HG02642 (cell line): ENCODE measurements around the gene P2RY14.

Experiments used
- ATAC-seq: cut with Tn5 transposase; IDR thresholded peaks from one replicate; pipeline ENCODE4 v1.9.1; 2021; ENCODE audit warnings: mild to moderate bottlenecking; ENCODE audit not compliant: unreplicated experiment, poor library complexity

P2RY14 gene

GRCh38 chr3:151196434-151196833 is 81.9 kb downstream of the P2RY14 start:
- no peak for ATAC-seq

DNA sequence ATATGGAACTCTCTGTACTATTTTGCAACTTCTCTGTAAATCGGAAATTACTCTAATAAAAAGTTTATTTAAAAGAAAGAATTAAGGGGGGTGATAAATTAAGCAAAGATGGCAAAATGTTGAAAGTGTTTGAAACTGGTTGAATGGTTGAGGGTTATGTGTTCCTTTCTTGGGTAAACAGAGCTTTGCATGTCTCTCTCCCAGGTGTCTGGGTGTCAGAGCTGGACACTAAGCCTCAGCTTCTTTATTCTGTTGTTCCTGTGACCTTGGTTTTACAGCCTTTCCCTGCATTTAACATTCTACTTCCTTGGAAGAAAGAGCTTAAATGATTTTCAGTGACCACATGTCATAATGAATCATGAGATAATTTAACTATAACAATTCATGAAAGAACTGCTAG is 82.5 kb downstream of the P2RY14 start:
- ATAC-seq: no peak

- no peak for ATAC-seq
Measured at GRCh38 chr3:151192545-151192944, 85.8 kb downstream of the P2RY14 start.

DNA sequence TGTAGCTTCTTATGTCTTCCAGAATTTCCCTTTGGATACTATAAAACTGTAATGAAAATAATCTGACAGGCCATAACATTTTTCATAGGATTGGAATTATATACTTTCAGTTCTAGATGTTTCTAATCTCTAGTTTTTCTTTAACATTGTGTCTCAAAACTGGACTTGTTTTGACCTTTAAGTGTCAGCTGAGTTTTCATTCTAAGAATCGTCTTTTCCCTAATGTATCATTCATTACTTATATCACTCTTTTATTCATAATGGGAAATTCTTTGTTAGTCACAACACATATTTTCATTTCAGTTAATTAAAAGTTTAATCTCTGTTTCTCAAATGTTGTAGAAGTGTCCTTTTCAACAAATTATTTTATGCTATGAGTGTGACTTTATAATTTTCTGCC is 87.2 kb downstream of the P2RY14 start:
- ATAC-seq: no peak

GRCh38 chr3:151183265-151183671 is 95.1 kb downstream of the P2RY14 start:
- no peak for ATAC-seq

DNA sequence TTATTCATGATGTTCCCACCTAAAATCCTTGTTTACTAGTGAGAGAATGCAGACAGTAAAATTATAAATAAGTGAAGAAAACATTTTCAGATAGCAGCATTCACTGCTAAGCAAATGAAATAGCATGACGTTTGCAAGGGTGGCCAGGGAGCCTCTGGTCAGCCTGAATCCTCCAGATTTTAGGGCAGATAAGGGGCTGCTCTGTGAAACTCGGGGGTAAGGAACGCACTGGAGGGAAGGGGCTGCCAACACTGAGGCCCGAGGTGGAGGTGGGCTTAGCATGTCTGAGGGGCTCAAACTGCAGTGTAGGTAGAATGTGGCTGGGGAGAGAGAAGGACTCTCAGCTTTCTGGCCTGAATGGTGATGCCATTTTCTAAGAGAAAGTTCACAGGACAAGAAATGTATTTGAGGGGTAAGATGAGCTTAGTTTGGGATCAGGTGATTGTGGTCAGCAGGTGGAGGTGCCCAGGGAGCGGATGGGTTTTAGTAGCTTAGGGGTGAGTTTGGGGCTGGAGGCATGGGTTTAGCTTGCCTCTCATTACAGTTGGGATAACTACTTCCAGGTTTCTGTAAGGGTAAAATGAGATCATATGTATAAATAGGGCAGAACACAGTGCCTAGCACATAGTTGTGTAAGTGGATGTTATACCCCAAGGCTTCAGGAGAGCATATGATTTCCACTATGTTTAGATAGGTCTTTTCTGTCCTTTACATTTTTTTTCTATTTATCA is 95.8 kb downstream of the P2RY14 start:
- no peak for ATAC-seq

DNA sequence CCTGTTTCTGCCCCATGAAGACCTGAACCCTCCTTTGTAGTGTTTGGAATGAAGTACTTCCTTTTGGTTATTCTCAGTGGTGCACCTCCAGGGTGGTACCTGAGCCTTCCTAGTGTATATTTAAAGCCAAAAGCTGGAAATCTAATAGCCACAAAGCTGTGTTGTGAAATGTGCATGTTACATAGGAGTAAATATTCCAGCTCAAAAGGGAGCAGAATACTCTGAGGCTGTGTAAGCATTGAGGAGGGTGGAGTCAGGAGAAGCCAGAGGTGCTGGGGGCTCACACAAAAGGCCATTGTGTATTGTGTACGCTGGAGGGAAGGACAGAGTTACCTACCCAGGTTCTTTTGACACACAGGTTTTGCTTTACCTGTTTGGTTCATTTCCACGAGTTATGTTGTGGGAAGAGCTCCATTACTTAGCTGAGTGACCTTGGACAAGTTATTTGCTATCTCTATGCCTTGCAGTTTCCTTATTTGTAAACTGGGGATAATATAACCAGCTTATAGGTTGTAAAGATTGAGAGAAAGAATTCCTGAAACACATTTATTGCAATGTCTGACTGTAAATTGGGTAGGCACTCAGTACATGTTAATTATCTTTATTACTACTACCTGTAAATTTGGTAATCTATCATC is 100.0 kb downstream of the P2RY14 start:
- no peak for ATAC-seq

- no peak for ATAC-seq
Measured at GRCh38 chr3:151175952-151176351, 102.4 kb downstream of the P2RY14 start.

DNA sequence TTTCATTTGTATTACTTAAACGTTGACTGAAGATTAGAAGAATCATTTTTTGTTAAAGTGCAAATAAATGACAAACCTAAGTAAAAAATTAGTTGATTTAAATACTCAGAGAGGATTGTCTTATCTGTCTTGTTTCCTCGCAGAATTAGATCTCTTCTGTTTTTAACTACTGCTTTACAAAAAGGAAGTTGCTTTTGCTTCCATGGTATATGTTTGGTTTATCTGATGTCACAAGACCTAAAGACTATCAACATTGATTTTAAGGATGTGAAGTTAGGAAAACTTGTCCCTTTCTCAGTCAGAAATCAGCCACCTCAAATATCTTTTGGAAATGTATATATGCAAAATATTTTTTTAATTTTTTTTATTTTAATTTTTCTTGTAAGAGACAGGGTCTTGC is 104.0 kb downstream of the P2RY14 start:
- ATAC-seq: no peak

DNA sequence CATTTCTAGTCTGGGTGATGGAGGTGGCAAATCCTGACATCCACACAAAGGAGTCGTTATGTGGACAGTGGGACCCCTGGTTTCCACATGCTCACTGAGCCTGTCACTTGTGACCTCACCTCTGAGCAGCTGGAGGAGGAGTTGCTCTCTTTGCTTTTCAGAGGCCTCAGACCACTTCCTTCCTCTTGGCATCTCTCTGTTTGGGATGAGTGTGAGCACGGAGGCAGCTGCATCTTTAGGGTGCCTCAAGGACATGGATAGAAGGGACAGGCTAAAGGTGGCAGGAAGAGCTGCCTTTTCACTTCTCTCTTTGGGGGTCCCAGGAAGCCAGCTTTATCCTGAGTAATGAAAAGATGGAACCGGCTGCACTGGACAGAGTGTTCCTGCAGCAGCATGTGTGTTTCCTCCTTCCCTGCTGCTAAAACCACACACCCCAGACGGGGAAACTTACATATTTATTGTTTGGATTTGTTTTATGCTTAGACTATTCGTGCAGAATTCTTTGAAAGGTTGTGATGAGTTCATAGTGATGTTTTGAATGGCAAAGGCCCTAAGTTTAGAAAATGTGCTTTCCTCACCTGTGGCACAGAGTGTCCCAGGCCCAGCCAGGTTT is 107.1 kb downstream of the P2RY14 start:
- peak; percentile 66 for ATAC-seq

- peak; percentile 40 for ATAC-seq
Measured at GRCh38 chr3:151169948-151170679, 108.2 kb downstream of the P2RY14 start.

DNA sequence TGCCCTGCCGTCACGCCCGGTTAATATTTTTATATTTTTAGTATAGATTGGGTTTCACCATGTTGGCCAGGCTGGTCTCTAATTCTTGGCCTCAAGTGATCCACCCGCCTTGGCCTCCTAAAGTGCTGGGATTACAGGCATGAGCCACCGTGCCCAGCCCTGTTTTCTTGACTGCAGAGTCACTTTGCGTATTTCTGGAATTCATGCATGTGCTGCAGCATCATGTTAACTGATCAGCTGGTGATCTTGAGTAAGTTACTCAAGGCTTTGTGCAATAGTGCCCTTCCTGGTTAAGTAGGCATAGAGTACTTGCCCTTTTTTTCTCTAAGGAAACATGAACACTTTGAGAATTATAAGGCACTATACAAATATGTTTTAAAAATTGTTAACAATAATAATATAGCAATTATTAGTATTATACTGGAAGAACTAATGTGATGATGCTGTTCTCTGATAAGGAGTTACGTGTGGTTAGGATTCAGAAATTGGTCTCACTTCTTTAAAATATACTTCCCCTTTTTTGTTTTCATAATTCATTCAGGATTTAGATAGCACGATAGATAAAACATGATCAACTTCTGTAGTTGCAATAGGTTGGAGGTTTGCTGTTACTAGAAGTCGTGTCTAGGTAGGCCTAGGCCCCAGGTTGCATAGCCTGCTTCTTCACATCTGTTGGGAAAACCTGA is 108.9 kb downstream of the P2RY14 start:
- peak; percentile 42 for ATAC-seq

DNA sequence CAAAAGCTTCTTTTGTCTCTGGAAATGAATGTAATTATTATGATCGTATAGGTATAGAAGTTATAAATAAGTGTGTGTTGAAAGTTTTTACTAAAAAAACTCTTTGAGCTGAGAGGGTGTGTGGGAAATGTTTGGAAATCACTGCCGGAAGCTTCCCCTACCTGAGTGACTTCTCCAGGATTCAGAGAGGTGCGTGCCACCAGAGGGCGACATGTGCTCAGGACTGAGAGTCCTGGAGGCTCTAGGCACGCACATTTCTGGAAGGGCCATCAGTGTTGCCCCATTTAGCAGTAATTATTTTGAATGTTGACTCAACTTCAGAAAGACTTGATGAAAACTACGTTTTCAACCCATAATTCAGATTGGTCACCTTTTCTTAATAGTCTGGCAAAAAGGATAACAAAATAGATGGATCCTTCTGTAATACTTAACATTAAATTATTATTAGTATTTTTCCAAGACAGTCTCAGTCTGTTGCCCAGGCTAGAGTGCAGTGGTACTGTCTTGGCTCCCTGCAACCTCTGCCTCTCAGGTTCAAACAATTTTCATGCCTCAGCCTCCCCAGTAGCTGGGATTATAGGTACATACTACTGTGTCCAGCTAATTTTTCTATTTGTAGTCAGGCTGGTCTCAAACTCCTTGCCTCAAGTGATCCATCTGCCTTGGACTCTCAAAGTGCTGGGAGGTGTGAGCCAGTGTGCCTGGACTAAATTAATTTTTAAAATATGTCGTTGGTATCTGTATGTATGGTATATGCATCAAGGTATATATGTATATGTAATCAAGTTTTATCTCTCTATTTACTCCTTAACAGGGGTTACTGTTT is 109.9 kb downstream of the P2RY14 start:
- peak; percentile 48 for ATAC-seq

DNA sequence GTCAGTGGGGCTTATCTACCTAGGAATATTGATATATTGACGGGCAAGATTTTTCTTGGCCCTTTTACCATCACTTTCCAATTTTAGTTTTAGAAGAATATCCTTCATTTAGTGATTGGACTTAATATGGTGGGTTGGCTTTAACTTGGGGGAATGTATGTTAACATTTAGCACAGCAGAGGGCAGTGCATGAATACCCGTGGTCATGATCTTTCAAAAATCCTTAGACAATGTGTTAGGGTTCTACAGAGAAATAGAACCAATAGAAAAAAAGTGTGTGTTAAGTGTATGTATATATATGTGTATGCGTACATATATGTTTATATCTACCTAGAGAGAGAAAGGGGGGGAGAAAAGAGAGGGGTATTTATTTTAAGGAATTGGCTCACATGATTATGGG is 112.2 kb downstream of the P2RY14 start:
- no peak for ATAC-seq

DNA sequence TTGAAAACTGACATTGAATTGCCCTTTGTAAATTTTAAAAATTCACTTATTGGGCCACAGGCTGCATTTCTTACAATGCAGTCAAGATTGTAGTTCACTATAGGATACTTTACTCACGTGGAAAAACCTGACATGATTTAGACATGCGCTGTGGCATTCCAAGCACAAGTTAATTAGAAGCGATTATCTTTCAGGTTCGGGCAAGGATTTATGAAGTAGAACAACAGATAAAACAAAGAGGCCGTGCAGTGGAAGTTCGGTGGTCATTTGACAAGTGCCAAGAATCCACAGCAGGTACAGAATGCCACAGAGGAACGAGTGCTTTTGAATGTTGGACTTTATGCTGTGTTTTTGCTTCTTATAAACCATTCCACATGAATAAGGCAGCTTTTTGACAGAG is 113.1 kb downstream of the P2RY14 start:
- no peak for ATAC-seq
